Hepatocyte (in vitro differentiated cells): ENCODE results near the gene PAWR. TPM values are rescaled to one million over a fixed set of nuclear protein-coding genes. Genes with fewer than 3 reads are reported as not detected.

ENCODE experiments used
- DNase-seq: peaks from one replicate; pipeline ENCODE4 v3.0.0-alpha.2; 2016; ENCODE audit warnings: low spot score
- H2AFZ ChIP-seq: fragments of 200-600 bp; sonication (generic); 2 replicates; pipeline ENCODE4 v1.6.0; 2016; ENCODE audit warnings: antibody characterized with exemption, mild to moderate bottlenecking
- H3K27ac ChIP-seq: fragments of 200-600 bp; sonication (generic); 2 replicates; pipeline ENCODE4 v1.5.1; 2016; ENCODE audit warnings: mild to moderate bottlenecking
- H3K27me3 ChIP-seq: fragments of 200-600 bp; sonication (generic); 2 replicates; pipeline ENCODE4 v1.6.1; 2016
- H3K36me3 ChIP-seq: fragments of 200-600 bp; sonication (generic); replicated peaks from 2 replicates; pipeline ENCODE4 v1.5.1; 2016; ENCODE audit warnings: low read depth; ENCODE audit not compliant: insufficient read depth
- H3K4me1 ChIP-seq: fragments of 200-600 bp; sonication (generic); 2 replicates; pipeline ENCODE4 v1.5.1; 2016; ENCODE audit warnings: mild to moderate bottlenecking, moderate library complexity; ENCODE audit not compliant: insufficient read depth
- H3K4me2 ChIP-seq: fragments of 200-600 bp; sonication (generic); 2 replicates; pipeline ENCODE4 v1.6.0; 2016
- H3K4me3 ChIP-seq: fragments of 200-600 bp; sonication (generic); 2 replicates; pipeline ENCODE4 v1.5.1; 2016; ENCODE audit warnings: mild to moderate bottlenecking
- H3K79me2 ChIP-seq: fragments of 200-600 bp; sonication (generic); 2 replicates; pipeline ENCODE4 v1.6.0; 2017; ENCODE audit warnings: mild to moderate bottlenecking
- H3K9me2 ChIP-seq: fragments of 200-600 bp; sonication (generic); replicated peaks from 2 replicates; pipeline ENCODE4 v1.6.0; 2017; ENCODE audit warnings: mild to moderate bottlenecking; ENCODE audit not compliant: insufficient read depth
- H3K9me3 ChIP-seq: fragments of 200-600 bp; sonication (generic); 2 replicates; pipeline ENCODE4 v1.5.1; 2016; ENCODE audit warnings: low read depth, mild to moderate bottlenecking
- H4K20me1 ChIP-seq: fragments of 200-600 bp; sonication (generic); 2 replicates; pipeline ENCODE4 v1.6.0; 2016; ENCODE audit warnings: mild to moderate bottlenecking; ENCODE audit not compliant: insufficient read depth, poor library complexity, severe bottlenecking
- CTCF ChIP-seq: fragments of 200-600 bp; sonication (generic); IDR thresholded peaks from 2 replicates; pipeline ENCODE4 v1.5.1; 2016; ENCODE audit warnings: antibody characterized with exemption, mild to moderate bottlenecking; ENCODE audit not compliant: poor library complexity
- EZH2 ChIP-seq: fragments of 200-600 bp; sonication (generic); IDR thresholded peaks from 2 replicates; pipeline ENCODE4 v1.6.1; 2016; ENCODE audit warnings: antibody characterized with exemption, mild to moderate bottlenecking, borderline replicate concordance
- EZH2phosphoT487 ChIP-seq: fragments of 200-600 bp; sonication (generic); IDR thresholded peaks from one replicate; pipeline ENCODE4 v1.6.1; 2018; ENCODE audit warnings: antibody characterized with exemption, mild to moderate bottlenecking, low read depth, moderate library complexity; ENCODE audit not compliant: unreplicated experiment, severe bottlenecking
- WGBS: methylation state at CpG from one replicate; pipeline ENCODE4 v1.1.6; 2016; ENCODE audit warnings: low lambda C conversion rate; ENCODE audit errors: missing lambda C conversion rate; 5-methylcytosine and 5-hydroxymethylcytosine counted together
- polyA plus RNA-seq: library from polyadenylated mRNA; unstranded; fragments of >200 nt; fragmentation: Nextera tagmentation; extraction: Ambion mirVana; gene quantifications from 2 replicates; pipeline ENCODE4 v1.2.1, GENCODE V29; 2016
- total RNA-seq: library from RNA; depleted of rRNA; stranded (reverse); fragments of >200 nt; gene quantifications from 2 replicates; pipeline ENCODE4 v1.2.3, GENCODE V29; 2014

The PAWR gene
- total and polyA plus RNA-seq, 2 experiments from 2014 or later, result 40.5 to 54.9 TPM

GRCh38 chr12:79590751-79591150 is 100.0 kb downstream of the PAWR start:
- no peaks in the 10 kb centered on the region for H3K79me2 ChIP-seq
- TF ChIP-seq EZH2 (no peak), EZH2phosphoT487 (no peak), CTCF (no peak)
- H3K27ac ChIP-seq, result no peak overlapping the region
- H4K20me1 ChIP-seq, result no peaks in the 10 kb centered on the region
- WGBS, result 91% methylated on average over 2 of the region's 2 CpGs
- no peaks in the 10 kb centered on the region for H3K9me3 ChIP-seq
- H3K27me3 ChIP-seq, result no peaks in the 10 kb centered on the region
- no peak overlapping the region for H2AFZ ChIP-seq
- H3K4me3 ChIP-seq, result no peak overlapping the region
- no peak overlapping the region for H3K4me2 ChIP-seq
- H3K36me3 ChIP-seq, result no peaks in the 10 kb centered on the region
- H3K9me2 ChIP-seq, result no peaks in the 10 kb centered on the region
- no peak for DNase-seq
- no peaks in the 10 kb centered on the region for H3K4me1 ChIP-seq

DNA sequence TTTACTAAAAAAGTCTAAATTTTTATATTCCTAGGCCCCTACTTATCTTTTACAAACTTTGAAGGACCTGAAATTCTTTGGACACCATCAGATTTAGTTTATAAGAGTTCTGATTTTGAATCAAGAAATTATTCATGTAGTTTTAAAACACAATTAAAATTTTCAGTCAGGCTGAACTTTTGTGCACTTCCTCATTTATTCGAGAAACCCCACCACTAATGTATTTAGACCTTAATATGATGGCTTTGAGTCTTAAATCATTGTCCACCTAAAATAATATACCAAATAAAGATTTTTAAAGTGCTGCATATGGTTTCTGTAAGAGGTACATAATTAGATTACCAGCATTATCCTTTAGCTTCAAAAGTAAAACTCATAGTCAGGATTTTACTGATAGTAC is 103.4 kb downstream of the PAWR start:
- no peaks in the 10 kb centered on the region for H3K27me3 ChIP-seq
- whole genome bisulfite sequencing, result 82% methylated on average over 1 of the region's 1 CpG
- no peak overlapping the region for H3K27ac ChIP-seq

GRCh38 chr12:79585147-79585546 is 105.6 kb downstream of the PAWR start:
- no peaks in the 10 kb centered on the region for H3K9me3 ChIP-seq
- no peak overlapping the region for H3K4me3 ChIP-seq
- H4K20me1 ChIP-seq, result no peaks in the 10 kb centered on the region
- no peaks in the 10 kb centered on the region for H3K79me2 ChIP-seq
- H3K4me2 ChIP-seq, result no peak overlapping the region
- no peak overlapping the region for H3K27ac ChIP-seq
- no peak for DNase-seq
- WGBS, result 100% methylated on average over 1 of the region's 1 CpG
- no peaks in the 10 kb centered on the region for H3K36me3 ChIP-seq
- TF ChIP-seq EZH2 (no peak), EZH2phosphoT487 (no peak), CTCF (no peak)
- H3K27me3 ChIP-seq, result no peaks in the 10 kb centered on the region
- H3K9me2 ChIP-seq, result no peaks in the 10 kb centered on the region
- H3K4me1 ChIP-seq, result no peaks in the 10 kb centered on the region
- no peak overlapping the region for H2AFZ ChIP-seq

More for the DNA sequence above, 103.4 kb downstream of the PAWR start:
- H3K9me3 ChIP-seq, result no peaks in the 10 kb centered on the region
- H3K36me3 ChIP-seq, result no peaks in the 10 kb centered on the region
- H4K20me1 ChIP-seq, result no peaks in the 10 kb centered on the region
- H3K9me2 ChIP-seq, result no peaks in the 10 kb centered on the region
- no peaks in the 10 kb centered on the region for H3K4me1 ChIP-seq
- no peak overlapping the region for H3K4me3 ChIP-seq
- no peak for DNase-seq
- no peaks in the 10 kb centered on the region for H3K79me2 ChIP-seq
- H2AFZ ChIP-seq, result no peak overlapping the region
- no peak overlapping the region for H3K4me2 ChIP-seq
- TF ChIP-seq EZH2phosphoT487, result no peak
- TF ChIP-seq EZH2, result no peak
- TF ChIP-seq CTCF, result no peak

DNA sequence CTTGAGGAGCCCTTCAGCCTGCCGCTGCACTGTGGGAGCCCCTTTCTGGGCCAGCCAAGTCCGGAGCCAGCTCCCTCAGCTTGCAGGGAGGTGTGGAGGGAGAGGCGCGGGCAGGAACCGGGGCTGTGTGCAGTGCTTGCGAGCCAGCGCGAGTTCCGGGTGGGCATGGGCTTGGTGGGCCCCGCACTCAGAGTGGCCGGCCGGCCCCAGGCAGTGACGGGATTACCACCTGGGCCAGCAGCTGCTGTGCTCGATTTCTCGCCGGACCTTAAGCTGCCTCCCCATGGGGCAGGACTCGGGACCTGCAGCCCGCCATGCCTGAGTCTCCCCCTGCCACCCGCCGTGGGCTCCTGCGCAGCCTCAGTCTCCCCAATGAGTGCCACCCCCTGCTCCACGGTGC is 116.9 kb downstream of the PAWR start:
- no peaks in the 10 kb centered on the region for H3K4me1 ChIP-seq
- H3K9me2 ChIP-seq, result no peaks in the 10 kb centered on the region
- no peak for DNase-seq
- no peaks in the 10 kb centered on the region for H3K79me2 ChIP-seq
- no peak overlapping the region for H3K4me3 ChIP-seq
- H2AFZ ChIP-seq, result no peak overlapping the region
- no peaks in the 10 kb centered on the region for H3K27me3 ChIP-seq
- H4K20me1 ChIP-seq, result no peaks in the 10 kb centered on the region
- H3K4me2 ChIP-seq, result no peak overlapping the region
- H3K9me3 ChIP-seq, result no peaks in the 10 kb centered on the region
- TF ChIP-seq CTCF (no peak), EZH2 (no peak), EZH2phosphoT487 (no peak)
- H3K36me3 ChIP-seq, result no peaks in the 10 kb centered on the region
- WGBS, result 97% methylated on average over 21 of the region's 22 CpGs
- no peak overlapping the region for H3K27ac ChIP-seq
